HepG2 (cell line): Measurements from ENCODE around the gene SLC48A1. TPM values are rescaled to one million over a fixed set of nuclear protein-coding genes. Genes with fewer than 3 reads are reported as not detected.

Source experiments
- MED13 ChIP-seq: sonication (generic); formaldehyde crosslinking; IDR thresholded peaks from 2 replicates; pipeline ENCODE4 v1.5.0; 2020; ENCODE audit warnings: missing genetic modification reagents
- PHF20 ChIP-seq: sonication (generic); formaldehyde crosslinking; IDR thresholded peaks from 2 replicates; pipeline ENCODE4 v1.5.0; 2020; ENCODE audit warnings: mild to moderate bottlenecking, missing genetic modification reagents
- PLRG1 ChIP-seq: fragments of 450-650 bp; conservative IDR thresholded peaks from 2 replicates; pipeline ENCODE4 v1.6.1; 2016
- ZNF260 ChIP-seq: sonication (generic); formaldehyde crosslinking; IDR thresholded peaks from 2 replicates; pipeline ENCODE4 v1.4.0; 2020; ENCODE audit warnings: missing genetic modification reagents, low read depth, mild to moderate bottlenecking, borderline replicate concordance
- polyA plus RNA-seq, 8 experiments: library from polyadenylated mRNA; depleted of rRNA in 3 of 8; stranded (reverse) in 7 of 8; unstranded in 1 of 8; fragments of >200 nt; fragmentation: Illumina TruSeq in 4 of 8; extraction: Trizol in 4 of 8; gene quantifications; 2 replicates each; pipeline versions ENCODE4 v1.2.1 to v1.2.3, GENCODE V29; 2011 to 2016; ENCODE audit warnings: low read depth in 4 of 8, missing spikeins in 1 of 8, mixed read lengths in 1 of 8; ENCODE audit not compliant: insufficient read depth in 1 of 8
- total RNA-seq, 5 experiments: library from RNA; depleted of rRNA; stranded (reverse); fragments of >200 nt; fragmentation: Illumina TruSeq; extraction: Trizol; gene quantifications; 2 replicates each; pipeline ENCODE4 v1.2.3, GENCODE V29; 2016; ENCODE audit warnings: low read depth in 1 of 5
- TF ChIP-seq, protein P1 (sequence below): sonication (generic); formaldehyde crosslinking; IDR thresholded peaks from 2 replicates; pipeline ENCODE4 v1.4.0; 2020; ENCODE audit warnings: missing genetic modification reagents
- TF ChIP-seq, protein P2 (sequence below): sonication (generic); formaldehyde crosslinking; IDR thresholded peaks from 2 replicates; pipeline ENCODE4 v1.4.0; 2020; ENCODE audit warnings: missing genetic modification reagents
- TF ChIP-seq, protein P3 (sequence below): IDR thresholded peaks from 2 replicates; pipeline ENCODE4 v1.6.1; 2016

Gene SLC48A1
- total and polyA plus RNA-seq, 2 of the 13 experiments (the other 11 are each of a cell fraction or from before 2014, with no cell fraction given) = 2.2 to 3.7 TPM

DNA sequence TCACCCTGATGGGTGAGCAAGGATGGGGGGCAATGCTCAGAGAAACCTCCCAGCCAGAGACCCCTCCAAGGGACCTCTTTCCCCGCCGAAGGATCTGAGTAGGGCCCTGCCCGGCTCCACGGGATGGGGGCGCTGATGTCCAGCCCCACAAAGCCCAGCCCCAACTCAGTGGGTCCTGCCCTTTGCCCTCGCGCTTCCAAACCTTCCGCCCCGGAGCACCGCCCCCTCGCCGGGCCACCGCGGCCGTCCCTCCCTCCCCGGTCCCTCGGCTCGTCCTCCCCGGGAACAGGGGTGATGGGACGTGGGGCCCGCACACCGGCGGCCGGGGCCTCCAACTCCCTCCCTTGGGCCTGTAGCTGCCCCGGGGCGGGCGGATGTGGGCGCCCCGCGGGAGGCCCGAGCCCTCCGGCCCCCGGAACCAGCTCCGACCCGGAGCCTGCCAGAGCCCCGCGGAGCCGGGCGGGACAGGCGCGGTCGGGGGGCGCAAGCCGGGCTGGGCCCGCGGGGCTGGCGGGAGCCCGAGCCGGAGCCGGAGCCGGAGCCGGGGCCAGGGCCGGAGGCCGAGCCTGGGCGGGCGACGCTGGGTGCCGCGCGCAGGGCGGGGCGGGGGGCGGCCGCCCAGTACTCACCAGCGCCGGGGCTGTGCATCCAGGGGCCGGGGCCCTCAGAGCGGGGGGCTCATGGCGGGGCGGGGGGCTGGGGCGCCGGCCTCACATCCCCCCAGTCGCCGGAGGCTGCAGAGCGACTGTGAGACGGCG is 46.3 kb downstream of the SLC48A1 start (continued):
- TF ChIP-seq, protein P1, sequence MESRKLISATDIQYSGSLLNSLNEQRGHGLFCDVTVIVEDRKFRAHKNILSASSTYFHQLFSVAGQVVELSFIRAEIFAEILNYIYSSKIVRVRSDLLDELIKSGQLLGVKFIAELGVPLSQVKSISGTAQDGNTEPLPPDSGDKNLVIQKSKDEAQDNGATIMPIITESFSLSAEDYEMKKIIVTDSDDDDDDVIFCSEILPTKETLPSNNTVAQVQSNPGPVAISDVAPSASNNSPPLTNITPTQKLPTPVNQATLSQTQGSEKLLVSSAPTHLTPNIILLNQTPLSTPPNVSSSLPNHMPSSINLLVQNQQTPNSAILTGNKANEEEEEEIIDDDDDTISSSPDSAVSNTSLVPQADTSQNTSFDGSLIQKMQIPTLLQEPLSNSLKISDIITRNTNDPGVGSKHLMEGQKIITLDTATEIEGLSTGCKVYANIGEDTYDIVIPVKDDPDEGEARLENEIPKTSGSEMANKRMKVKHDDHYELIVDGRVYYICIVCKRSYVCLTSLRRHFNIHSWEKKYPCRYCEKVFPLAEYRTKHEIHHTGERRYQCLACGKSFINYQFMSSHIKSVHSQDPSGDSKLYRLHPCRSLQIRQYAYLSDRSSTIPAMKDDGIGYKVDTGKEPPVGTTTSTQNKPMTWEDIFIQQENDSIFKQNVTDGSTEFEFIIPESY = no peak
- no peak for TF ChIP-seq ZNF260 (CRISPR knock-in tag)
- TF ChIP-seq PHF20 = no peak
- no peak for TF ChIP-seq MED13 (CRISPR knock-in tag)
- TF ChIP-seq, protein P2, sequence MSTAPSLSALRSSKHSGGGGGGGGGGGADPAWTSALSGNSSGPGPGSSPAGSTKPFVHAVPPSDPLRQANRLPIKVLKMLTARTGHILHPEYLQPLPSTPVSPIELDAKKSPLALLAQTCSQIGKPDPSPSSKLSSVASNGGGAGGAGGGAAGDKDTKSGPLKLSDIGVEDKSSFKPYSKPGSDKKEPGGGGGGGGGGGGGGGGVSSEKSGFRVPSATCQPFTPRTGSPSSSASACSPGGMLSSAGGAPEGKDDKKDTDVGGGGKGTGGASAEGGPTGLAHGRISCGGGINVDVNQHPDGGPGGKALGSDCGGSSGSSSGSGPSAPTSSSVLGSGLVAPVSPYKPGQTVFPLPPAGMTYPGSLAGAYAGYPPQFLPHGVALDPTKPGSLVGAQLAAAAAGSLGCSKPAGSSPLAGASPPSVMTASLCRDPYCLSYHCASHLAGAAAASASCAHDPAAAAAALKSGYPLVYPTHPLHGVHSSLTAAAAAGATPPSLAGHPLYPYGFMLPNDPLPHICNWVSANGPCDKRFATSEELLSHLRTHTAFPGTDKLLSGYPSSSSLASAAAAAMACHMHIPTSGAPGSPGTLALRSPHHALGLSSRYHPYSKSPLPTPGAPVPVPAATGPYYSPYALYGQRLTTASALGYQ (CRISPR knock-in tag) = no peak
- TF ChIP-seq, protein P3, sequence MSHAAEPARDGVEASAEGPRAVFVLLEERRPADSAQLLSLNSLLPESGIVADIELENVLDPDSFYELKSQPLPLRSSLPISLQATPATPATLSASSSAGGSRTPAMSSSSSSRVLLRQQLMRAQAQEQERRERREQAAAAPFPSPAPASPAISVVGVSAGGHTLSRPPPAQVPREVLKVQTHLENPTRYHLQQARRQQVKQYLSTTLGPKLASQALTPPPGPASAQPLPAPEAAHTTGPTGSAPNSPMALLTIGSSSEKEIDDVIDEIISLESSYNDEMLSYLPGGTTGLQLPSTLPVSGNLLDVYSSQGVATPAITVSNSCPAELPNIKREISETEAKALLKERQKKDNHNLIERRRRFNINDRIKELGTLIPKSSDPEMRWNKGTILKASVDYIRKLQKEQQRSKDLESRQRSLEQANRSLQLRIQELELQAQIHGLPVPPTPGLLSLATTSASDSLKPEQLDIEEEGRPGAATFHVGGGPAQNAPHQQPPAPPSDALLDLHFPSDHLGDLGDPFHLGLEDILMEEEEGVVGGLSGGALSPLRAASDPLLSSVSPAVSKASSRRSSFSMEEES (CRISPR knock-in tag) = no peak
- no peak for TF ChIP-seq PLRG1
